ENCODE data around the gene LIN37.

DNA sequence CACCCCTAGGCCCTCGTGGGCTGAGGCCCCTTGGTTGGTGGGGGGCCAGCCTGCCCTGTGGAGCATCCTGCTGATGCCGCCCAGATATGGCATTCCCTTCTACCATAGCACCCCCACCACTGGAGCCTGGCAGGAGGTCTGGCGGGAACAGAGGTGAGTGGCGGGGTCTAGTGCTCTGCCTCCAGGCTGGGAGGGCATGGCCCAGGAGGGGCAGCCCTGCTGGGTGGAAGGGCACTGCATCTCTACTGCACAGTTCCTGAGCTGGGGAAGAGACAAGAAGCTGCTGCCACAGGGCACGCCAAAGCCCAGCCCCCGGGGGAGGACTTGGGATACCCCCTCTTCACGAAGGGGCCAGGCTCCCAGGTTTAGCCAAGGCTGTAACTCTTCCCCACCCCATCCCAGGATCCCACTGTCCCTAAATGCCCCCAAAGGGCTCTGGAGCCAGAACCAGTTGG is 33.0 kb upstream of the LIN37 start:
- TF ChIP-seq, protein P1, sequence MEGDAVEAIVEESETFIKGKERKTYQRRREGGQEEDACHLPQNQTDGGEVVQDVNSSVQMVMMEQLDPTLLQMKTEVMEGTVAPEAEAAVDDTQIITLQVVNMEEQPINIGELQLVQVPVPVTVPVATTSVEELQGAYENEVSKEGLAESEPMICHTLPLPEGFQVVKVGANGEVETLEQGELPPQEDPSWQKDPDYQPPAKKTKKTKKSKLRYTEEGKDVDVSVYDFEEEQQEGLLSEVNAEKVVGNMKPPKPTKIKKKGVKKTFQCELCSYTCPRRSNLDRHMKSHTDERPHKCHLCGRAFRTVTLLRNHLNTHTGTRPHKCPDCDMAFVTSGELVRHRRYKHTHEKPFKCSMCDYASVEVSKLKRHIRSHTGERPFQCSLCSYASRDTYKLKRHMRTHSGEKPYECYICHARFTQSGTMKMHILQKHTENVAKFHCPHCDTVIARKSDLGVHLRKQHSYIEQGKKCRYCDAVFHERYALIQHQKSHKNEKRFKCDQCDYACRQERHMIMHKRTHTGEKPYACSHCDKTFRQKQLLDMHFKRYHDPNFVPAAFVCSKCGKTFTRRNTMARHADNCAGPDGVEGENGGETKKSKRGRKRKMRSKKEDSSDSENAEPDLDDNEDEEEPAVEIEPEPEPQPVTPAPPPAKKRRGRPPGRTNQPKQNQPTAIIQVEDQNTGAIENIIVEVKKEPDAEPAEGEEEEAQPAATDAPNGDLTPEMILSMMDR (optimal IDR thresholded peaks at IDR 0.05 in 1 of 3, IDR thresholded peaks at IDR 0.05 in 1 of 3, conservative IDR thresholded peaks at IDR 0.05 in 1 of 3; ENCODE audit: extremely low read depth in 1 of 3, insufficient read depth in 2 of 3, low read length in 3 of 3): no peak
- no peak for TF ChIP-seq EZH2 (IDR thresholded peaks at IDR 0.05; ENCODE audit: low read length)
